Activated CD4-positive, alpha-beta T cell treated with anti-CD3 and anti-CD28 coated beads, Interleukin-2, Interleukin-4, amounts not matched to agents 100 ng/mL and 50 ng/mL, durations not matched to agents 16 hours and 8 hours (primary cell): Measurements from ENCODE around the gene DCST1.

Source experiments
- DNase-seq: peaks from one replicate; pipeline ENCODE4 v3.0.0-alpha.2; 2020; ENCODE audit warnings: low spot score

The DCST1 gene

DNA sequence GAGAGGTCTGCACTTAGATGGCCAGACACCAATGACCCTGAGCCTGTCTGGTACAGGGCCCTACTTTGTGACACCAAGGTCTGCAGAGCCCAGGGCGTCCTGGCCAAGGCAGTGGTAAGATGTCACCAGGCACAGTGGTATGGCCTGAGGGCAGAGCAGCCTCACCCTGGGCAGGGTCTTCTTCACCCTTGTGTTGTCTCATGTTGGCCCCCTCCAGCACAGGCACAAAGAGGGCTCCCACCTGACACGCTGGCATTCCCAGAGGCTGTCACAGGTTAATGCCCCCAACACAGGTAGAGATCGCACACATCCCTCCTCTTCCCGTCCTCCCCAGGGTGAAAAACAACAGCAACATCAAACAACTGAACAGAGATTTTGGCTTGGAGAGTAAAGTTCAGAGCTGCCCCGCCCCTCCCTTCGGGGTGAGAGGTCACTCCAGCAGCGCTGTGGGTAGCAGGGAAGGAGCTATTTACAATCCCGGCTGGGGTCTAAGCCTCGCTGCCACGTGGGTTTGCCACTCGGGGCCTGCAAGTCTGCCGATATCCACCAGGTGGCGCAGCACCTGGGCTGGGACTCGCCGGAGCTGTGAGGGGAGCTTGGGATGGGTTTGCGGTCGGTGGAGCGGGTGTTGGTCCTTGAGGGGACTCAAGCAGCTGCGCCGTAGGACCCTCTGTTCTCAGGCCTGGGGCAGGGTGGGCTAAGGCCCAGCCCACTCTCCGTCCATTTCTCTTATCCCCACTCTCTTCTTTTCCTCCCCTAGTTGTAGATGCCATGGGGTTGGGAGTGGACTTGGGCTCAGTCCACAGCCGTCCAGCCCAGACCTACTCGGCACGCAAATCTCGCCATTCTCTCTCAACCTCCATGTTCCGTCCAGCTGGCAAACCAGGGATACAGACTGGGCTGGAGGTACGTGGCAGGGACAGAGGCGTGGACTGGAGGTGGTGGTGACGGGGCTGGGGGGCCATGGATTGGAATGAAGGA is 57.7 kb downstream of the DCST1 start:
- peak; percentile 85 for DNase-seq

DNA sequence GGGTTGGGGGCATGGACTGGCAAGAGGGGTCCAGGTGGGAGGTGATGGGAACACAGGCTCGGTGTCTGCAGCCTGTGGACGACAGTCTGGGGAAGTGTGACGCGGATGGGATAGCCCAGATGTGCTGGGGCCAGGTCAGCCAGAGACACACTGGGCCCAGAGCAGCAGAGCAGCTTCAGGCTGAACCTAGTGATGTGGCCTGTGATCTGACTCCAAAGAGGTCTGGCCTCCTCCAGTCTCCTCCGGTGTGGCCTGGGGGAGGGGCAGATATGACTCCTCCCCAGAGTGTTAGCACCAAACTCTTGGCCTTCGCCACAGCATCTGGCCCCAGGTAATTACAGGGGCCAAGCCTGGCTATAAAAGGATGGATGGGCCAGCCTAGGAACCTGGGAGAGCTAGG is 58.5 kb downstream of the DCST1 start:
- DNase-seq = no peak

DNA sequence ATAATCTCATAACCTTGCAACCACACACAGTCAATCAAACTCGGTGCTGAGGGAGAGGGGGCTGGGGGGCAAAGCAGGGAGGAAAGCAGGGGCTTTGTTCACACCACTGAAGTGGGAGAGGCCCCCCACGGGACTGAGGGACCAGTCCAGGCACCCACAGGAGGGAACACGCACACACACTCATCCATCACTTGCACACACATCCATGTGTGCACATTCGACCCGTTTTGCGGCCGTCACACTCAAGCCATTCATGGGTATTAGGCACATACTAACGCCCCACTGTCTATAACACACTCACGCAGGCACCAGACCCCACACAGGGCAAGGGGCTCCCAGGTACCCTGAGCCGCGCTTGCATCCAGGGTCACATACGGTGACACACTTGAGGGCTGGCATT is 59.0 kb downstream of the DCST1 start:
- DNase-seq = no peak

DNA sequence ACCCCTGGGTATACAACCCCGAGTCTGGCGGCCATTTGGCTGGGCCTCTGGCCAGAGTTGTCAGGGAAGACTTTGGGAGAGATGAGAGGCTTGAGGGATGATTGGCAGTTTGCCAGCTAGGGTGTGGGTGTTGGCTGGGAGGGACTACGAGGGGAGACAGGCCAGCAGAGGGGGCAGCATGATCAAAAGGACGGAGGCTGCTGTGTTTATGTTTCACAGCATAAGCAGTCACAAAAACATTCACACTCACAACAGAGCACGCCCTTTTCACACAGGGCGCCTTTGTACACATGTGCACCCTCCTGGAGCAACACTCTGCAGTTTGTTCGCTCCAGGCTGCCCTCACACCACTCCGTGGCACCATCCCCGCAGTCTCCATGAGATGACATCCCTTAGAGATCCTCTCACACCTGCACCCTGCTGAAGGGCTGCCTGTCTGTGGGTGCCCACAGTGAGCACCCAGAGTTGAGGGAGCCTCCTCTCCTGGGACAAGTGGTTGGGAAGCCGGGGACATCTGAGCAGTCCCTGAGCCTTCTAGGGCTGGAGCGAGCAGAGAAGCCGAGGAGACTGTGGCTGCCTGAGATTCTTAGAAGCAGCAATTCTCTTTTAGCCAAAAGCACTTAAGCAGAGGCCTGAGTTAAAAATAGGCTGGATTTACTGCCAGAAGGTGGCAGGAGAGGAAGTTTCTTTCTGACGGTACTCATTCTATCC is 60.4 kb downstream of the DCST1 start:
- DNase-seq = no peak

DNA sequence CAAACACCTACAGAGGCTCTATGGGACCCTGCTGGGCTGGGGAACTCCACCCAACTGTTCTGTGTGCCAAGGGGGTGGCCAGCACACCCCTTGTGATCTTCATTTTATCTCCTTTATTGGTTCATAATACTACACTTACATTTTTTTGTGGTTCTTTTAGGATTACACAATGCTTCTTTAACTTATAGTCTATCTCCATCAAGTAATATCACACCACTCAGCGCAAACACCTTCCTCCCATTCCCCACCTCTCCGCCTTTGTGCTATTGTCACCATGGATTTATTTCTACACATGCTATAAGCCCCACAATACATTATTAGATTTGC is 61.0 kb downstream of the DCST1 start:
- DNase-seq = no peak

DNA sequence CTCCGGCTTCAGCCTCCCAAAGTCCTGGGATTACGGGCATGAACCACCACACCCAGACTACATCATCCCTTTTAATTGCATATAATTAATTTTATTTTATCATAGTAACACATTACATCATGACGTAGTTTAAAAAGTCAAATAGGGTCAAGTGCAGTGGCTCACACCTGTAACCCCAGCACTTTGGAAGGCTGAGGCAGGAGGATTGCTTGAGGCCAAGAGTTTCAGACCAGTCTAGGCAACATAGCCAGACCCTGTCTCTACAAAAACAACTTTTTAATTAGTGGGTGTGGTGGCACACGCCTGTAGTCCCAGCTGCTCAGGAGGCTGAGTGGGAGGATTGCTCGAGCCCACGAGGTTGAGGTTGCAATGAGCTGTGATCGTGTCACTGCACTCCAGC is 65.7 kb downstream of the DCST1 start:
- no peak for DNase-seq
